WTC11 (cell line): Measurements from ENCODE around the gene ST6GALNAC2. TPM values are rescaled to one million over a fixed set of nuclear protein-coding genes. Genes with fewer than 3 reads are reported as not detected.
A peak's percentile ranks its signal among the peaks of the same experiment; 100 is the strongest.

Experiments used
- ATAC-seq: fragments of 200-7000 bp; cut with Tn5 transposase; 2 replicates; pipeline ENCODE4 v1.10.0; 2021; ENCODE audit warnings: mild to moderate bottlenecking, moderate library complexity
- CTCF ChIA-PET: fragments of 300-600 bp; sonication (Branson Sonifier 250); formaldehyde crosslinking; loops from one replicate; lab custom pipeline; 2021; ENCODE audit warnings: antibody characterized with exemption; lab: Charles Lee
- POLR2A ChIA-PET: fragments of 350-600 bp; sonication (Branson Sonifier 250); formaldehyde crosslinking; loops from one replicate; lab custom pipeline; 2021; ENCODE audit warnings: antibody characterized with exemption; lab: Charles Lee
- DNase-seq: peaks from one replicate; pipeline ENCODE4 v3.0.0; 2021; ENCODE audit warnings: low spot score
- H3K27ac Mint-ChIP-seq: 2 replicates; pipeline ENCODE4 v1.8.0; 2021; ENCODE audit warnings: mixed read lengths
- H3K27me3 Mint-ChIP-seq: 2 replicates; pipeline ENCODE4 v1.8.0; 2021; ENCODE audit warnings: low read depth, mild to moderate bottlenecking, moderate library complexity, mixed read lengths
- H3K36me3 Mint-ChIP-seq: 2 replicates; pipeline ENCODE4 v1.8.0; 2021; ENCODE audit warnings: mixed read lengths
- H3K4me1 Mint-ChIP-seq: 2 replicates; pipeline ENCODE4 v1.8.0; 2022; ENCODE audit warnings: mixed read lengths
- H3K4me3 Mint-ChIP-seq: 2 replicates; pipeline ENCODE4 v1.8.0; 2021; ENCODE audit warnings: mild to moderate bottlenecking, moderate library complexity, mixed read lengths
- H3K9me3 Mint-ChIP-seq: 2 replicates; pipeline ENCODE4 v1.8.0; 2021; ENCODE audit warnings: mixed read lengths
- ATF6 ChIP-seq: sonication (generic); formaldehyde crosslinking; IDR thresholded peaks from 2 replicates; pipeline ENCODE4 v1.8.1; 2023; ENCODE audit warnings: mild to moderate bottlenecking, missing genetic modification reagents
- CREB1 ChIP-seq: sonication (generic); formaldehyde crosslinking; IDR thresholded peaks from 2 replicates; pipeline ENCODE4 v1.8.0; 2023; ENCODE audit warnings: mild to moderate bottlenecking, missing genetic modification reagents
- CREM ChIP-seq: sonication (generic); formaldehyde crosslinking; IDR thresholded peaks from 2 replicates; pipeline ENCODE4 v1.8.1; 2022; ENCODE audit warnings: mild to moderate bottlenecking, missing genetic modification reagents, moderate library complexity
- ETV6 ChIP-seq: sonication (generic); formaldehyde crosslinking; IDR thresholded peaks from 2 replicates; pipeline ENCODE4 v1.8.1; 2022; ENCODE audit warnings: mild to moderate bottlenecking, missing genetic modification reagents
- FOXJ3 ChIP-seq: sonication (generic); formaldehyde crosslinking; IDR thresholded peaks from 2 replicates; pipeline ENCODE4 v1.9.0; 2021; ENCODE audit warnings: missing genetic modification reagents, mild to moderate bottlenecking, borderline replicate concordance
- KAT7 ChIP-seq: sonication (generic); formaldehyde crosslinking; IDR thresholded peaks from 2 replicates; pipeline ENCODE4 v1.8.1; 2023; ENCODE audit warnings: missing genetic modification reagents, mild to moderate bottlenecking, borderline replicate concordance
- MYBL2 ChIP-seq: sonication (generic); formaldehyde crosslinking; IDR thresholded peaks from 2 replicates; pipeline ENCODE4 v1.8.1; 2023; ENCODE audit warnings: mild to moderate bottlenecking, moderate library complexity, missing genetic modification reagents
- NFYB ChIP-seq: sonication (generic); formaldehyde crosslinking; conservative IDR thresholded peaks from 2 replicates; pipeline ENCODE4 v1.8.0; 2022; ENCODE audit warnings: low read depth, missing genetic modification reagents
- NR2C2 ChIP-seq: sonication (generic); formaldehyde crosslinking; IDR thresholded peaks from 2 replicates; pipeline ENCODE4 v1.8.0; 2022; ENCODE audit warnings: mild to moderate bottlenecking, missing genetic modification reagents
- NR3C1 ChIP-seq: sonication (generic); formaldehyde crosslinking; conservative IDR thresholded peaks from 2 replicates; pipeline ENCODE4 v1.8.1; 2023; ENCODE audit warnings: low read depth, mild to moderate bottlenecking, missing genetic modification reagents
- PREB ChIP-seq: sonication (generic); formaldehyde crosslinking; IDR thresholded peaks from 2 replicates; pipeline ENCODE4 v1.8.1; 2022; ENCODE audit warnings: mild to moderate bottlenecking, missing genetic modification reagents, moderate library complexity, borderline replicate concordance
- SMAD3 ChIP-seq: sonication (generic); formaldehyde crosslinking; IDR thresholded peaks from 2 replicates; pipeline ENCODE4 v1.8.0; 2022; ENCODE audit warnings: missing genetic modification reagents, mild to moderate bottlenecking, borderline replicate concordance
- SOX15 ChIP-seq: fragments of 250-450 bp; sonication (Bioruptor Pico); IDR thresholded peaks from 2 replicates; pipeline ENCODE4 v1.9.0; 2021; ENCODE audit warnings: mild to moderate bottlenecking
- SP1 ChIP-seq: sonication (generic); formaldehyde crosslinking; conservative IDR thresholded peaks from 2 replicates; pipeline ENCODE4 v1.8.1; 2022; ENCODE audit warnings: missing genetic modification reagents
- USF2 ChIP-seq: sonication (generic); formaldehyde crosslinking; IDR thresholded peaks from 2 replicates; pipeline ENCODE4 v1.8.1; 2023; ENCODE audit warnings: mild to moderate bottlenecking, missing genetic modification reagents, moderate library complexity
- ZNF138 ChIP-seq: sonication (generic); formaldehyde crosslinking; conservative IDR thresholded peaks from 2 replicates; pipeline ENCODE4 v1.8.1; 2022; ENCODE audit warnings: mild to moderate bottlenecking, moderate library complexity, missing genetic modification reagents
- ZNF423 ChIP-seq: fragments of 250-450 bp; sonication (Bioruptor Pico); IDR thresholded peaks from 2 replicates; pipeline ENCODE4 v2.1.2; 2022; ENCODE audit warnings: mild to moderate bottlenecking, moderate library complexity
- total RNA-seq: library from RNA; stranded (reverse); gene quantifications from 3 replicates; pipeline ENCODE4 v1.2.3, GENCODE V29; 2021
- TF ChIP-seq, protein P1 (sequence below): sonication (generic); formaldehyde crosslinking; IDR thresholded peaks from 2 replicates; pipeline ENCODE4 v1.8.0; 2022; ENCODE audit warnings: mild to moderate bottlenecking, missing genetic modification reagents
- TF ChIP-seq, protein P2 (sequence below): fragments of 250-450 bp; sonication (Bioruptor Pico); IDR thresholded peaks from 2 replicates; pipeline ENCODE4 v1.9.0; 2021; ENCODE audit warnings: mild to moderate bottlenecking
- TF ChIP-seq, protein P3 (sequence below): fragments of 250-450 bp; sonication (Bioruptor Pico); conservative IDR thresholded peaks from 2 replicates; pipeline ENCODE4 v1.9.0; 2021; ENCODE audit warnings: mild to moderate bottlenecking
- TF ChIP-seq, protein P4 (sequence below): sonication (generic); formaldehyde crosslinking; IDR thresholded peaks from 2 replicates; pipeline ENCODE4 v1.8.1; 2023; ENCODE audit warnings: mild to moderate bottlenecking, moderate library complexity, missing genetic modification reagents

ST6GALNAC2 gene
- total RNA-seq, 1 experiment from 2014 or later = not detected

GRCh38 chr17:76612977-76613851 lies 27.6 kb upstream of the ST6GALNAC2 start:
- peaks cover 21% of the 10 kb centered on the region for H3K27me3 Mint-ChIP-seq
- H3K4me1 Mint-ChIP-seq = 0 out of 2 replicates have a peak, but pooled peaks cover 4% of the 10 kb centered on the region
- H3K4me3 Mint-ChIP-seq = no peak overlapping the region
- peak; percentile 99 for ATAC-seq
- peak; percentile 54 for DNase-seq
- peaks cover 39% of the 10 kb centered on the region for H3K36me3 Mint-ChIP-seq
- ChIA-PET CTCF (interaction anchor here (0.5 to 4.2 kb wide), 18 partner anchors 10 to 216 kb away, joined by 3 to 29 read pairs (median 4); partner anchors contain the start of genes AANAT and ST6GALNAC2), POLR2A (interaction anchor here (0.6 to 1.0 kb wide), 3 partner anchors 47 to 58 kb away, joined by 3 read pairs; no protein-coding TSS in a partner anchor)
- peak overlapping the region; percentile 3; the same call in 1 of the 2 replicates for H3K27ac Mint-ChIP-seq
- TF ChIP-seq NR2C2 (no peak), SP1 (CRISPR knock-in tag) (no peak), USF2 (CRISPR knock-in tag) (no peak), MYBL2 (no peak), NFYB (CRISPR knock-in tag) (peak; percentile 80), ETV6 (CRISPR knock-in tag) (no peak), KAT7 (CRISPR knock-in tag) (no peak)
- TF ChIP-seq, protein P1, sequence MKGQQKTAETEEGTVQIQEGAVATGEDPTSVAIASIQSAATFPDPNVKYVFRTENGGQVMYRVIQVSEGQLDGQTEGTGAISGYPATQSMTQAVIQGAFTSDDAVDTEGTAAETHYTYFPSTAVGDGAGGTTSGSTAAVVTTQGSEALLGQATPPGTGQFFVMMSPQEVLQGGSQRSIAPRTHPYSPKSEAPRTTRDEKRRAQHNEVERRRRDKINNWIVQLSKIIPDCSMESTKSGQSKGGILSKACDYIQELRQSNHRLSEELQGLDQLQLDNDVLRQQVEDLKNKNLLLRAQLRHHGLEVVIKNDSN (CRISPR knock-in tag) = no peak
- H3K9me3 Mint-ChIP-seq = peaks cover 61% of the 10 kb centered on the region

- TF ChIP-seq MYBL2 (no peak), NR3C1 (CRISPR knock-in tag) (no peak), ATF6 (no peak), SMAD3 (CRISPR knock-in tag) (no peak), USF2 (CRISPR knock-in tag) (no peak), ZNF423 (CRISPR knock-in tag) (no peak), CREB1 (CRISPR knock-in tag) (no peak), ZNF138 (CRISPR knock-in tag) (no peak), FOXJ3 (CRISPR knock-in tag) (no peak), CREM (no peak), KAT7 (CRISPR knock-in tag) (no peak), SOX15 (CRISPR knock-in tag) (no peak), PREB (CRISPR knock-in tag) (no peak)
- TF ChIP-seq, protein P2, sequence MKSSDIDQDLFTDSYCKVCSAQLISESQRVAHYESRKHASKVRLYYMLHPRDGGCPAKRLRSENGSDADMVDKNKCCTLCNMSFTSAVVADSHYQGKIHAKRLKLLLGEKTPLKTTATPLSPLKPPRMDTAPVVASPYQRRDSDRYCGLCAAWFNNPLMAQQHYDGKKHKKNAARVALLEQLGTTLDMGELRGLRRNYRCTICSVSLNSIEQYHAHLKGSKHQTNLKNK (CRISPR knock-in tag) = no peak
- TF ChIP-seq, protein P3, sequence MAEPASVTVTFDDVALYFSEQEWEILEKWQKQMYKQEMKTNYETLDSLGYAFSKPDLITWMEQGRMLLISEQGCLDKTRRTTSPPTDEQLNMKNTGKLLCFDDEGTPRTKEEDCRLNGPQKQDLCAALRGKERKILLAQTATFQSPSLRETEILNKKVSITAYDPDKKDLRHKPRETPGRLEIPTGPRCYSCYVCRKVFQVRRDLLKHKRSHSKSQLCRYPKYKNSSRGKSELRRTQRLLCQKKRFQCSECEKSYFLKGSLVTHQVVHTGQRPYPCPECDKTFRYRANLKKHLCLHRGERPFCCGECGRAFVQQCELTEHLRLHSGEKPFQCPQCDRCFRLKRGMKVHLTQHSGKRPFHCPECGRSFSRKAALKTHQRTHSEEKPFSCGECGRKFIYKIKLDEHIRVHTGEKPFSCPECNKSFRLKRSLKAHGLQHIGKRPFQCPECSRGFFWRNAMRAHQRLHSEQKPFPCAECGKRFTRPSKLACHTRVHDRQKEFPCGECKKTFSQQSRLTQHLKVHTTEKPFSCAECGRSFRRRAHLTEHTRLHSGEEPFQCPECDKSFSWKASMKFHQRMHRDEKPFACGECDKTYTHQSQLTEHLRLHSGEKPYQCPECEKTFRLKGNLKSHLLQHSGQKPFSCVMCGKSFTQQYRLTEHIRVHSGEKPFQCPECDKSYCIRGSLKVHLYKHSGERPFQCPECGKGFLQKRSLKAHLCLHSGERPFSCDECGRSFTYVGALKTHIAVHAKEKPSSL = no peak
- TF ChIP-seq, protein P4, sequence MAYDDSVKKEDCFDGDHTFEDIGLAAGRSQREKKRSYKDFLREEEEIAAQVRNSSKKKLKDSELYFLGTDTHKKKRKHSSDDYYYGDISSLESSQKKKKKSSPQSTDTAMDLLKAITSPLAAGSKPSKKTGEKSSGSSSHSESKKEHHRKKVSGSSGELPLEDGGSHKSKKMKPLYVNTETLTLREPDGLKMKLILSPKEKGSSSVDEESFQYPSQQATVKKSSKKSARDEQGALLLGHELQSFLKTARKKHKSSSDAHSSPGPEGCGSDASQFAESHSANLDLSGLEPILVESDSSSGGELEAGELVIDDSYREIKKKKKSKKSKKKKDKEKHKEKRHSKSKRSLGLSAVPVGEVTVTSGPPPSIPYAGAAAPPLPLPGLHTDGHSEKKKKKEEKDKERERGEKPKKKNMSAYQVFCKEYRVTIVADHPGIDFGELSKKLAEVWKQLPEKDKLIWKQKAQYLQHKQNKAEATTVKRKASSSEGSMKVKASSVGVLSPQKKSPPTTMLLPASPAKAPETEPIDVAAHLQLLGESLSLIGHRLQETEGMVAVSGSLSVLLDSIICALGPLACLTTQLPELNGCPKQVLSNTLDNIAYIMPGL (CRISPR knock-in tag) = no peak
- Mint-ChIP-seq H3K27me3 (peaks cover 21% of the 10 kb centered on the region), H3K4me1 (0 out of 2 replicates have a peak, but pooled peaks cover 4% of the 10 kb centered on the region), H3K4me3 (no peak overlapping the region), H3K27ac (no peak overlapping the region), H3K9me3 (peaks cover 61% of the 10 kb centered on the region), H3K36me3 (peaks cover 39% of the 10 kb centered on the region)
- ATAC-seq (no peak), DNase-seq (no peak)
- CTCF ChIA-PET = interaction anchor here (0.5 to 4.2 kb wide), 11 partner anchors 10 to 215 kb away, joined by 3 to 29 read pairs (median 6); partner anchors contain the start of gene AANAT
- POLR2A ChIA-PET = interaction anchor here (0.6 kb wide), 1 partner anchor 46 kb away, joined by 3 read pairs; no protein-coding TSS in a partner anchor
These were observed 26.8 kb upstream of the ST6GALNAC2 start for GRCh38 chr17:76612465-76612864.
